ENCODE results near the gene C19orf18.

- no peak for TF ChIP-seq MAZ (IDR thresholded peaks at IDR 0.05; ENCODE audit: borderline replicate concordance, low read depth, low read length)
- TF ChIP-seq POLR2AphosphoS2 (conservative IDR thresholded peaks at IDR 0.05; ENCODE audit: low read length): no peak
- TF ChIP-seq TFCP2L1 (CRISPR knock-in tag; IDR thresholded peaks at IDR 0.05): no peak
- no peak for TF ChIP-seq CTCF (IDR thresholded peaks at IDR 0.05)
- no peak for TF ChIP-seq POLR2A (IDR thresholded peaks at IDR 0.05; ENCODE audit: low read length)
- TF ChIP-seq MAFK (IDR thresholded peaks at IDR 0.05; ENCODE audit: partially characterized antibody): no peak
- TF ChIP-seq CHD2 (IDR thresholded peaks at IDR 0.05; ENCODE audit: low read length, partially characterized antibody): no peak
Observed at GRCh38 chr19:58014141-58014540, 39.8 kb upstream of the C19orf18 start.

All from A549 (cell line).